HG02610 (cell line): ENCODE data around the gene UBASH3B.

Source experiments
- ATAC-seq: cut with Tn5 transposase; IDR thresholded peaks from one replicate; pipeline ENCODE4 v1.9.1; 2021; ENCODE audit warnings: mild to moderate bottlenecking, moderate library complexity; ENCODE audit not compliant: unreplicated experiment

The UBASH3B gene

GRCh38 chr11:122673701-122674100 lies 18.2 kb downstream of the UBASH3B start:
- no peak for ATAC-seq

- no peak for ATAC-seq
Observed at GRCh38 chr11:122676638-122677037, 21.1 kb downstream of the UBASH3B start.

- ATAC-seq, result no peak
Observed at GRCh38 chr11:122677256-122677655, 21.7 kb downstream of the UBASH3B start.

GRCh38 chr11:122678406-122678805 lies 22.9 kb downstream of the UBASH3B start:
- ATAC-seq, result no peak

- ATAC-seq, result no peak
Observed at GRCh38 chr11:122679466-122679865, 23.9 kb downstream of the UBASH3B start.

- ATAC-seq, result no peak
Observed at GRCh38 chr11:122681070-122681469, 25.5 kb downstream of the UBASH3B start.

GRCh38 chr11:122681735-122682134 lies 26.2 kb downstream of the UBASH3B start:
- ATAC-seq, result no peak

GRCh38 chr11:122682464-122682863 lies 26.9 kb downstream of the UBASH3B start:
- ATAC-seq, result no peak

GRCh38 chr11:122685041-122685440 lies 29.5 kb downstream of the UBASH3B start:
- ATAC-seq, result no peak

- no peak for ATAC-seq
Observed at GRCh38 chr11:122686111-122686510, 30.6 kb downstream of the UBASH3B start.

GRCh38 chr11:122690384-122690783 lies 34.9 kb downstream of the UBASH3B start:
- no peak for ATAC-seq

GRCh38 chr11:122690801-122691548 lies 35.5 kb downstream of the UBASH3B start:
- no peak for ATAC-seq

GRCh38 chr11:122691549-122692150 lies 36.1 kb downstream of the UBASH3B start:
- ATAC-seq, result no peak

- no peak for ATAC-seq
Observed at GRCh38 chr11:122692444-122692843, 36.9 kb downstream of the UBASH3B start.

- ATAC-seq, result no peak
Observed at GRCh38 chr11:122695076-122695615, 39.6 kb downstream of the UBASH3B start.

- ATAC-seq, result no peak
Observed at GRCh38 chr11:122696662-122697061, 41.1 kb downstream of the UBASH3B start.

GRCh38 chr11:122697636-122698167 lies 42.2 kb downstream of the UBASH3B start:
- ATAC-seq, result peak; percentile 59

- ATAC-seq, result no peak
Observed at GRCh38 chr11:122698392-122698791, 42.9 kb downstream of the UBASH3B start.

- no peak for ATAC-seq
Observed at GRCh38 chr11:122700666-122701065, 45.1 kb downstream of the UBASH3B start.

GRCh38 chr11:122701143-122701542 lies 45.6 kb downstream of the UBASH3B start:
- no peak for ATAC-seq

- no peak for ATAC-seq
Observed at GRCh38 chr11:122703541-122704272, 48.2 kb downstream of the UBASH3B start.
